Esophagus squamous epithelium (tissue), 5 donors: ENCODE measurements around the gene SRGN. TPM values are rescaled to one million over a fixed set of nuclear protein-coding genes. Genes with fewer than 3 reads are reported as not detected.

Experiments used
- DNase-seq: peaks from one replicate; lab custom pipeline; 2025; lab: John Stamatoyannopoulos, UW
- H3K27ac ChIP-seq, 4 donors: fragments of 200-600 bp; sonication (generic); one replicate each; pipeline ENCODE4 v1.5.1; 2016 to 2019; ENCODE audit warnings: mild to moderate bottlenecking in 1 of 4
- H3K27me3 ChIP-seq, 4 donors: fragments of 200-600 bp; sonication (generic); 1 replicate in 3 of 4; 2 replicates in 1 of 4; pipeline versions ENCODE4 v1.5.1 to v1.6.0; 2017 to 2021; ENCODE audit warnings: antibody characterized with exemption in 1 of 4
- H3K36me3 ChIP-seq, 3 donors: fragments of 200-600 bp; sonication (generic); one replicate each; pipeline ENCODE4 v1.5.1; 2016 to 2019
- H3K4me1 ChIP-seq, 3 donors: fragments of 200-600 bp; sonication (generic); one replicate each; pipeline ENCODE4 v1.5.1; 2017 to 2019
- H3K4me3 ChIP-seq, 4 donors: fragments of 200-600 bp; sonication (generic); 1 replicate in 3 of 4; 2 replicates in 1 of 4; pipeline ENCODE4 v1.5.1; 2016 to 2019; ENCODE audit warnings: mild to moderate bottlenecking in 2 of 4, moderate library complexity in 1 of 4
- H3K9me3 ChIP-seq, 3 donors: fragments of 200-600 bp; sonication (generic); one replicate each; pipeline ENCODE4 v1.5.1; 2016 to 2019
- POLR2A ChIP-seq, 4 donors: fragments of 450-650 bp; IDR thresholded peaks; one replicate each; pipeline ENCODE4 v1.6.1; 2017; ENCODE audit warnings: antibody characterized with exemption in 4 of 4, mild to moderate bottlenecking in 4 of 4, moderate library complexity in 3 of 4
- WGBS, 2 donors: methylation state at CpG; one replicate each; pipeline ENCODE4 v1.1.5; 2018; 5-methylcytosine and 5-hydroxymethylcytosine counted together
- intact Hi-C: fragments of 100-400 bp; cut with DNase I; formaldehyde crosslinking; loops from one replicate; pipeline ENCODE4 v1.15.0; 2022
- total RNA-seq, 4 donors: library from RNA; depleted of rRNA; stranded (reverse); fragments of >200 nt; gene quantifications; one replicate each; pipeline ENCODE4 v1.1.0, GENCODE V29; 2016
- TF ChIP-seq, protein P1 (sequence below), 6 experiments: fragments of 450-650 bp in 4 of 6; fragments of 200-600 bp in 2 of 6; sonication (generic) in 2 of 6; IDR thresholded peaks; one replicate each; pipeline ENCODE4 v1.5.1; 2016 to 2019; ENCODE audit warnings: antibody characterized with exemption in 6 of 6, mild to moderate bottlenecking in 4 of 6, moderate library complexity in 4 of 6
- donor health status: DM: yes; HTN: yes; CAD: no.

The SRGN gene
- total RNA-seq, 4 donors from 2014 or later: 3.5 to 64.1 (median 37.9) TPM

DNA sequence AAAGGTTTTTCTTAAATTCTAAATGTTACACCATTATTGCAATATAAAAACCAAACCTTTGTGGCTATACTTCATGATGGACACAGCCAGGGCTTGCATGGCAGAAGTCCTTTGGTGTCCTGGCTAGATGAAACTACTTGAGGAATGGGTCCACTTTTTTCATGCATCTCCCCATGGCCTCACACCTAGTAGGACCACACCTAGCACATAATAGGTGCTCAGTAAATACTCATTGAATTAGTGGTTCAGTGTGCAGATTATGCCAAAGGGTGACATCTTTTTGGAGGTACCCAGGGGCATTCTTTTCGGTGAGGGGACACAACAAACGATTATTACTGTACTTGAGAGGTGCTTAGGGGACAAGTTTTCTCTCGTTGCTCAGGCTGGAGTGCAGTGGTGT, 20.7 kb upstream of the SRGN start:
- H3K4me1 ChIP-seq: peaks cover 0 to 12% (median 7%) of the 10 kb centered on the region in 3 donors
- 53 to 70% methylated on average over 3 of the region's 3 CpGs for WGBS, 2 donors
- intact Hi-C loops: no loop called here

DNA sequence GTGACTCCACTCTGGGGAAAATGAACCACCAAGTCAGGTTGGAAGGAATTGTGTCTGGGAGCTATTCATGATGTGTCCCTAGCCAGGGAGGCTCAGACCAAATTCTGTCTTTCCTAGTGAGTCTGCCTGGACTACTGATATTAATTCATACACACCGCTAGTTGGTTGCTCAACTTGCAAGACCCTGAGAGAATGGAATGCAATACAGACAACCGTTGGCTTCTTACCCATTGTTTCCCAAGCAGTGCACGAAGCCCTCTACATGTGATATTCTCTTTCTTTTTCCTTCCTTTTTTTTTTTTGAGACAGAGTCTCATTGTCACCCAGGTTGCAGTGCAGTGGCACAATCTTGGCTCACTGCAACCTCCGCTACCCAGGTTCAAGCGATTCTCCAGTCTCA, 19.4 kb upstream of the SRGN start:
- intact Hi-C loops: no loop called here
- Histone ChIP-seq H3K27me3 (peaks cover 0 to under 1% (median 0%) of the 10 kb centered on the region in 4 donors), H3K36me3 (no peaks in the 10 kb centered on the region), H3K4me3 (no peak overlapping the region), H3K4me1 (peaks cover 0 to 10% (median 5%) of the 10 kb centered on the region in 3 donors), H3K27ac (no peak overlapping the region), H3K9me3 (no peaks in the 10 kb centered on the region)
- no peak for DNase-seq
- 82 to 95% methylated on average over 5 of the region's 5 CpGs for WGBS, 2 donors
- TF ChIP-seq, protein P1, sequence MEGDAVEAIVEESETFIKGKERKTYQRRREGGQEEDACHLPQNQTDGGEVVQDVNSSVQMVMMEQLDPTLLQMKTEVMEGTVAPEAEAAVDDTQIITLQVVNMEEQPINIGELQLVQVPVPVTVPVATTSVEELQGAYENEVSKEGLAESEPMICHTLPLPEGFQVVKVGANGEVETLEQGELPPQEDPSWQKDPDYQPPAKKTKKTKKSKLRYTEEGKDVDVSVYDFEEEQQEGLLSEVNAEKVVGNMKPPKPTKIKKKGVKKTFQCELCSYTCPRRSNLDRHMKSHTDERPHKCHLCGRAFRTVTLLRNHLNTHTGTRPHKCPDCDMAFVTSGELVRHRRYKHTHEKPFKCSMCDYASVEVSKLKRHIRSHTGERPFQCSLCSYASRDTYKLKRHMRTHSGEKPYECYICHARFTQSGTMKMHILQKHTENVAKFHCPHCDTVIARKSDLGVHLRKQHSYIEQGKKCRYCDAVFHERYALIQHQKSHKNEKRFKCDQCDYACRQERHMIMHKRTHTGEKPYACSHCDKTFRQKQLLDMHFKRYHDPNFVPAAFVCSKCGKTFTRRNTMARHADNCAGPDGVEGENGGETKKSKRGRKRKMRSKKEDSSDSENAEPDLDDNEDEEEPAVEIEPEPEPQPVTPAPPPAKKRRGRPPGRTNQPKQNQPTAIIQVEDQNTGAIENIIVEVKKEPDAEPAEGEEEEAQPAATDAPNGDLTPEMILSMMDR (IDR thresholded peaks at IDR 0.05): no peak
- no peak for TF ChIP-seq POLR2A (IDR thresholded peaks at IDR 0.05)

More for the DNA sequence above, 20.7 kb upstream of the SRGN start:
- Histone ChIP-seq H3K27ac (no peak overlapping the region), H3K4me3 (no peak overlapping the region), H3K36me3 (no peaks in the 10 kb centered on the region), H3K9me3 (no peaks in the 10 kb centered on the region), H3K27me3 (peaks cover 0 to 3% (median 0%) of the 10 kb centered on the region in 4 donors)
- DNase-seq: no peak
- TF ChIP-seq POLR2A (IDR thresholded peaks at IDR 0.05): no peak
- TF ChIP-seq, protein P1 (IDR thresholded peaks at IDR 0.05): no peak

DNA sequence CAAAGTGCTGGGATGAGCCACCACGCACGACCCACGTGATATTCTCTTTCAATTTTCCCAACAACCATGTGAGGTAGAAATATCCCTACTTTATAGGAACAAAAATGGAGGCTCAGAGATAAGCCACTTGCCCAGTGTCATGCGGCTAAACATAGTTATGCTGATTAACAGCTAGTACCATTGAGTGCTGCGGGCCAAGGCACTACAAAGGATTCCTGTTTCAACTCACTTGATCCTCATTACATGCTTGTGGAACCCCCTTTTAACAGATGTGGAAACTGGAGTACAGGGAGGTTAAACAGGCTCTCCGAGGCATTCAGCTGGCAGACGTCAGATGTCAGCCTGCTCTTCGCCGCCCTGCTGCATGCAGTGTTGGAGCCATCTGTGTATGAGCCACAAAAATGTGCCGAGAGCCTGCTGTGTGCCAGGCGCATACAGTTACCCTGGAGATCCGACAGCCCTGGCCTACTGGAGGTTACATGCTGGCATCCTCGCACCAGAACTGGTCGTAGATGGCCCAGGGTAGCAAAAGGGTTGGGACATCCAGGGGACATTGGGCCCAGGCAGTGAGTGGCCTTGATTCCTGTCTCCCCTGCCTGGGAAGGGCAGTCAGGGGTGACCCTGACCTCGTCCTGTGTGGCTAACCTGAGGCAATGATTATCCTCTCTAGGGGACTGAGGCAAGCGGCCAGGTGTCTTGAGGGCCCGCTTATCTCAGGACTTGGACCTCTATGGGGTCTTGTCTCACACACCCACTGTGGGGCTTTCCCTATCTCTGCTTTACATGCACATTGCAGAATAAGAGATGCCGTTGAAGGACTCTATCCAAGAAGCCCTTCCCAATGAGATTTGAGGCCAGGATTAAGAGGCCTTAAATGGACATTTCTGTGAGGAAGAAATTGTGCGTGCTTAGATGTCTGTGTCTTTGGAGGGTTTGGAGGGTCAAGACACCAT, 18.5 kb upstream of the SRGN start:
- TF ChIP-seq, protein P1 (IDR thresholded peaks at IDR 0.05): no peak
- no peak for TF ChIP-seq POLR2A (IDR thresholded peaks at IDR 0.05)
- 83 to 87% methylated on average over 8 to 18 of the region's 19 CpGs for WGBS, 2 donors
- H3K4me3 ChIP-seq: no peak overlapping the region
- no peaks in the 10 kb centered on the region for H3K27me3 ChIP-seq
- no peak for DNase-seq
- H3K9me3 ChIP-seq: no peaks in the 10 kb centered on the region
- intact Hi-C loops: no loop called here
- no peak overlapping the region for H3K27ac ChIP-seq
- H3K4me1 ChIP-seq: peaks cover 0 to 10% (median 5%) of the 10 kb centered on the region in 3 donors
- H3K36me3 ChIP-seq: no peaks in the 10 kb centered on the region

DNA sequence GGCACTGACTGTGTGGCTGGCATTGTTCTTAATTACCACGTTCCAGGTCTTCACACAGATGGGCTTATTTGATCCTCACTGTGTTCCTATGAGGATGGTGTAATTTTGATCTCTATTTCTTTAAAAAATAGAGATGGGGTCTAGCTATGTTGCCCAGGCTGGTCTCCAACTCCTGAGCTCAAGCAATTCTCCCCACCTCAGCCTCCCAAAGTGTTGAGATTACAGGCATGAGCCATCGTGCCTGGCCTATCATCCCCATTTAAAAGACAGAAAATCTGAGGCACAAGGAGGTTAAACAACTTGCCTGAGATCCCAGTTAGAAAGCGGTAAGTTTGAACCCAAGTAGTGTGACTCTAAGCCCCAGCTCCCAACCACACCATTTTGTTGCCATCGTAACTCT, 17.0 kb upstream of the SRGN start:
- no peak overlapping the region for H3K27ac ChIP-seq
- no peaks in the 10 kb centered on the region for H3K36me3 ChIP-seq
- no peak for TF ChIP-seq POLR2A (IDR thresholded peaks at IDR 0.05)
- TF ChIP-seq, protein P1 (IDR thresholded peaks at IDR 0.05): no peak
- H3K9me3 ChIP-seq: no peaks in the 10 kb centered on the region
- peaks cover 0 to under 1% (median 0%) of the 10 kb centered on the region in 3 donors for H3K4me1 ChIP-seq
- DNase-seq: no peak
- H3K4me3 ChIP-seq: no peak overlapping the region
- WGBS, 2 donors: 81 to 89% methylated on average over 3 to 4 of the region's 4 CpGs
- intact Hi-C loops: no loop called here
- no peaks in the 10 kb centered on the region for H3K27me3 ChIP-seq

DNA sequence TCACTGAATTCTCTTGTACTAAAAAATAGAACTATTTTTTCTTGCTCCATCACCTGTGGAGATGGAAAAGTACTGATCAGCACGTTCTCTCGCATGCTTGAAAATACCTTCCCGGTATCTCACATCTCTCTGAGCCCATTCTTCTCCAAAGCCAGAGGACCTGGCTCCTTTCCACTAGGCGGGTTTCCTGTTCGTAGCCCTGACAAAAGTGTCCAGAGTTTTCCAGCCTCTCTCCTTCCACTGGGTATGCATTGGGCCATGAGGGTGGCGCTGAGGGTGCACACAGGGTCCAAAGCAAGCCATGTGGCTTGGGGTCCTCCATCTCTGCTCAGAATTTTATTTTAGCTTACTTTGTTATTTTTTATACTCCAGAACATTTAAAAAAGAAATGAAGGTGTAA, 16.3 kb upstream of the SRGN start:
- Histone ChIP-seq H3K27me3 (no peaks in the 10 kb centered on the region), H3K4me1 (no peaks in the 10 kb centered on the region), H3K36me3 (no peaks in the 10 kb centered on the region), H3K27ac (no peak overlapping the region), H3K4me3 (no peak overlapping the region), H3K9me3 (no peaks in the 10 kb centered on the region)
- TF ChIP-seq, protein P1 (IDR thresholded peaks at IDR 0.05): no peak
- TF ChIP-seq POLR2A (IDR thresholded peaks at IDR 0.05): no peak
- whole genome bisulfite sequencing, 2 donors: 73 to 86% methylated on average over 6 of the region's 6 CpGs
- DNase-seq: no peak
- intact Hi-C loops: no loop called here
